Upper lobe of left lung (tissue), 6 donors: Measurements from ENCODE around the gene COX18. TPM values are rescaled to one million over a fixed set of nuclear protein-coding genes. Genes with fewer than 3 reads are reported as not detected.

Experiments used
- ATAC-seq, 2 donors: fragments of 200-7000 bp; cut with Tn5 transposase; one replicate each; pipeline ENCODE4 v1.9.1; 2022; ENCODE audit warnings: mild to moderate bottlenecking in 2 of 2, moderate library complexity in 2 of 2; ENCODE audit not compliant: low FRiP score in 2 of 2
- DNase-seq, 2 donors: peaks; one replicate each; pipeline ENCODE4 v3.0.0-alpha.2; 2019 to 2020
- H3K27ac ChIP-seq, 4 donors: fragments of 200-600 bp; sonication (generic); one replicate each; pipeline ENCODE4 v1.5.1; 2016 to 2019
- H3K27me3 ChIP-seq, 4 donors: fragments of 200-600 bp; sonication (generic); one replicate each; pipeline ENCODE4 v1.5.1; 2017 to 2019
- H3K36me3 ChIP-seq, 4 donors: fragments of 200-600 bp; sonication (generic); one replicate each; pipeline ENCODE4 v1.5.1; 2016 to 2019
- H3K4me1 ChIP-seq, 4 donors: fragments of 200-600 bp; sonication (generic); one replicate each; pipeline ENCODE4 v1.5.1; 2018 to 2019
- H3K4me3 ChIP-seq, 4 donors: fragments of 200-600 bp; sonication (generic); one replicate each; pipeline ENCODE4 v1.5.1; 2017 to 2019; ENCODE audit warnings: mild to moderate bottlenecking in 2 of 4, moderate library complexity in 1 of 4
- H3K9me3 ChIP-seq, 4 donors: fragments of 200-600 bp; sonication (generic); one replicate each; pipeline ENCODE4 v1.5.1; 2018 to 2019
- CTCF ChIP-seq, 6 experiments: fragments of 450-650 bp in 4 of 6; fragments of 200-600 bp in 2 of 6; sonication (generic) in 2 of 6; IDR thresholded peaks; one replicate each; pipeline ENCODE4 v1.5.1; 2016 to 2019; ENCODE audit warnings: antibody characterized with exemption in 6 of 6
- EP300 ChIP-seq, 4 donors: sonication (generic); formaldehyde crosslinking; IDR thresholded peaks; one replicate each; pipeline ENCODE4 v1.5.1; 2017; ENCODE audit warnings: antibody characterized with exemption in 4 of 4, control low read depth in 2 of 4
- POLR2A ChIP-seq, 4 donors: fragments of 450-650 bp; IDR thresholded peaks; one replicate each; pipeline ENCODE4 v1.5.1; 2016 to 2017; ENCODE audit warnings: antibody characterized with exemption in 4 of 4, mild to moderate bottlenecking in 2 of 4
- POLR2AphosphoS5 ChIP-seq, 2 donors: sonication (generic); formaldehyde crosslinking; IDR thresholded peaks; one replicate each; pipeline ENCODE4 v1.5.1; 2017; ENCODE audit warnings: antibody characterized with exemption in 2 of 2
- WGBS, 2 donors: methylation state at CpG; one replicate each; pipeline ENCODE4 v1.1.5; 2017 to 2018; 5-methylcytosine and 5-hydroxymethylcytosine counted together
- total RNA-seq, 6 donors: library from RNA; depleted of rRNA in 4 of 6; stranded (reverse); fragments of >200 nt in 4 of 6; gene quantifications; one replicate each; pipeline versions ENCODE4 v1.1.0 to v1.2.1, GENCODE V29; 2016 to 2021
- donor health status: DM: no; HTN: no; CAD: no; lungs with moderate emphysema.
- donor health status: DM: no; HTN: yes; CAD: no; lungs with severe emphysema.

COX18 gene
- total RNA-seq, 6 donors from 2014 or later: 11.3 to 22.2 (median 13.4) TPM

GRCh38 chr4:73036123-73036522 lies 33.4 kb downstream of the COX18 start:
- Histone ChIP-seq H3K4me1 (no peaks in the 10 kb centered on the region), H3K27ac (no peak overlapping the region), H3K27me3 (no peaks in the 10 kb centered on the region), H3K4me3 (no peak overlapping the region), H3K36me3 (no peaks in the 10 kb centered on the region), H3K9me3 (peaks cover 0 to 14% (median 4%) of the 10 kb centered on the region in 4 donors)
- TF ChIP-seq POLR2A (IDR thresholded peaks at IDR 0.05): no peak
- no peak for TF ChIP-seq CTCF (IDR thresholded peaks at IDR 0.05)
- TF ChIP-seq EP300 (IDR thresholded peaks at IDR 0.05): no peak
- no peak for TF ChIP-seq POLR2AphosphoS5 (IDR thresholded peaks at IDR 0.05)
- WGBS, 2 donors: 83 to 88% methylated on average over 1 of the region's 1 CpG
- DNase-seq (no peak), ATAC-seq (no peak)

GRCh38 chr4:73034896-73035295 lies 34.6 kb downstream of the COX18 start:
- no peak for ATAC-seq
- H3K36me3 ChIP-seq: no peaks in the 10 kb centered on the region

GRCh38 chr4:73028621-73029020 lies 40.9 kb downstream of the COX18 start:
- no peak for TF ChIP-seq CTCF (IDR thresholded peaks at IDR 0.05)
- ATAC-seq (no peak), DNase-seq (no peak)
- Histone ChIP-seq H3K36me3 (no peaks in the 10 kb centered on the region), H3K9me3 (no peaks in the 10 kb centered on the region), H3K4me3 (no peak overlapping the region), H3K27me3 (no peaks in the 10 kb centered on the region), H3K4me1 (no peaks in the 10 kb centered on the region), H3K27ac (no peak overlapping the region)
- WGBS, 2 donors: 68 to 72% methylated on average over 5 of the region's 5 CpGs

More at GRCh38 chr4:73034896-73035295, 34.6 kb downstream of the COX18 start:
- H3K27me3 ChIP-seq: no peaks in the 10 kb centered on the region
- no peak for DNase-seq
- H3K4me3 ChIP-seq: no peak overlapping the region
- 81 to 94% methylated on average over 2 of the region's 2 CpGs for WGBS, 2 donors
- H3K9me3 ChIP-seq: peaks cover 0 to 14% (median 4%) of the 10 kb centered on the region in 4 donors
- no peak overlapping the region for H3K27ac ChIP-seq
- no peaks in the 10 kb centered on the region for H3K4me1 ChIP-seq
- no peak for TF ChIP-seq POLR2A (IDR thresholded peaks at IDR 0.05)
- no peak for TF ChIP-seq POLR2AphosphoS5 (IDR thresholded peaks at IDR 0.05)
- TF ChIP-seq CTCF (IDR thresholded peaks at IDR 0.05): no peak
- no peak for TF ChIP-seq EP300 (IDR thresholded peaks at IDR 0.05)

GRCh38 chr4:73021634-73022033 lies 47.9 kb downstream of the COX18 start:
- H3K36me3 ChIP-seq: no peaks in the 10 kb centered on the region
- ATAC-seq (no peak), DNase-seq (no peak)
- no peaks in the 10 kb centered on the region for H3K27me3 ChIP-seq
- no peak overlapping the region for H3K27ac ChIP-seq
- H3K4me1 ChIP-seq: no peaks in the 10 kb centered on the region
- TF ChIP-seq EP300 (IDR thresholded peaks at IDR 0.05) (no peak), CTCF (IDR thresholded peaks at IDR 0.05) (peak in 1 of 6 experiments; percentile 9), POLR2A (IDR thresholded peaks at IDR 0.05) (no peak)
- WGBS, 2 donors: 18 to 41% methylated on average over 1 of the region's 1 CpG
- no peak overlapping the region for H3K4me3 ChIP-seq
- no peaks in the 10 kb centered on the region for H3K9me3 ChIP-seq

GRCh38 chr4:73019462-73020047 lies 50.0 kb downstream of the COX18 start:
- H3K4me1 ChIP-seq: no peaks in the 10 kb centered on the region
- H3K4me3 ChIP-seq: no peak overlapping the region
- 2 to 4% methylated on average over 3 of the region's 3 CpGs for WGBS, 2 donors
- no peak for TF ChIP-seq EP300 (IDR thresholded peaks at IDR 0.05)
- TF ChIP-seq CTCF (IDR thresholded peaks at IDR 0.05): peak in 5 of 6 experiments; percentile 47 to 69 (median 58)
- TF ChIP-seq POLR2AphosphoS5 (IDR thresholded peaks at IDR 0.05): no peak
- no peak for TF ChIP-seq POLR2A (IDR thresholded peaks at IDR 0.05)
- no peaks in the 10 kb centered on the region for H3K36me3 ChIP-seq
- DNase-seq (no peak), ATAC-seq (peak in 1 of 2 donors; percentile 60)
- no peaks in the 10 kb centered on the region for H3K27me3 ChIP-seq
- H3K27ac ChIP-seq: no peak overlapping the region
- H3K9me3 ChIP-seq: no peaks in the 10 kb centered on the region
